Measurements from ENCODE around the gene NTHL1.

The NTHL1 gene

GRCh38 chr16:2093793-2094192 lies 46.2 kb upstream of the NTHL1 start:
- Histone ChIP-seq H3K4me3 (ENCODE audit: low read depth, low read length) (no peak overlapping the region), H3K36me3 (ENCODE audit: control insufficient read depth in 1 of 2, insufficient read depth in 2 of 2, low read length in 2 of 2) (peaks cover 55 to 61% of the 10 kb centered on the region in 2 experiments), H3K14ac (ENCODE audit: low read length) (no peak overlapping the region), H2BK12ac (ENCODE audit: low read length) (no peak overlapping the region), H2AK5ac (ENCODE audit: low read length) (no peak overlapping the region), H4K91ac (ENCODE audit: low read depth, low read length) (no peak overlapping the region), H2BK5ac (ENCODE audit: low read depth, low read length, poor library complexity) (no peak overlapping the region), H3K27ac (ENCODE audit: low read depth, low read length) (no peak overlapping the region), H3K9me3 (ENCODE audit: insufficient read depth, low read depth, low read length) (peaks cover 3% of the 10 kb centered on the region), H3K9ac (ENCODE audit: low read length) (no peak overlapping the region), H3K27me3 (ENCODE audit: insufficient read depth, low read length) (no peaks in the 10 kb centered on the region), H3K4ac (ENCODE audit: low read depth, low read length) (no peak overlapping the region), H4K8ac (ENCODE audit: low read depth, low read length) (no peak overlapping the region), H3K23ac (ENCODE audit: low read length) (no peak overlapping the region), H3K79me1 (ENCODE audit: low read length) (peaks cover 3% of the 10 kb centered on the region), H2BK120ac (ENCODE audit: insufficient read depth, low read length, poor library complexity) (no peak overlapping the region), H3K4me1 (ENCODE audit: control insufficient read depth in 1 of 2, insufficient read depth in 2 of 2, low read length in 2 of 2) (peaks cover 7 to 14% of the 10 kb centered on the region in 2 experiments), H2AFZ (ENCODE audit: insufficient read depth, low read length, poor library complexity) (no peak overlapping the region), H3K79me2 (ENCODE audit: control insufficient read depth, insufficient read depth, low read length, poor library complexity) (no peaks in the 10 kb centered on the region), H3K18ac (ENCODE audit: low read length) (no peak overlapping the region), H3K4me2 (ENCODE audit: low read length) (no peak overlapping the region), H4K12ac (ENCODE audit: low read depth, low read length) (no peak overlapping the region)
- no peak for DNase-seq
- no CpG with 5 or more reads among the region's 15 CpGs for WGBS (ENCODE audit: extremely low coverage, insufficient coverage, insufficient read length)

GRCh38 chr16:2092866-2093265 lies 45.2 kb upstream of the NTHL1 start:
- Histone ChIP-seq H3K79me2 (ENCODE audit: control insufficient read depth, insufficient read depth, low read length, poor library complexity) (no peaks in the 10 kb centered on the region), H3K14ac (ENCODE audit: low read length) (no peak overlapping the region), H2AFZ (ENCODE audit: insufficient read depth, low read length, poor library complexity) (no peak overlapping the region), H2BK5ac (ENCODE audit: low read depth, low read length, poor library complexity) (no peak overlapping the region), H4K91ac (ENCODE audit: low read depth, low read length) (no peak overlapping the region), H3K4me2 (ENCODE audit: low read length) (no peak overlapping the region), H2BK12ac (ENCODE audit: low read length) (no peak overlapping the region), H3K4me1 (ENCODE audit: control insufficient read depth in 1 of 2, insufficient read depth in 2 of 2, low read length in 2 of 2) (peaks cover 7 to 14% of the 10 kb centered on the region in 2 experiments), H4K8ac (ENCODE audit: low read depth, low read length) (no peak overlapping the region), H3K27ac (ENCODE audit: low read depth, low read length) (no peak overlapping the region), H3K36me3 (ENCODE audit: control insufficient read depth in 1 of 2, insufficient read depth in 2 of 2, low read length in 2 of 2) (peaks cover 65 to 70% of the 10 kb centered on the region in 2 experiments), H3K9ac (ENCODE audit: low read length) (no peak overlapping the region), H3K27me3 (ENCODE audit: insufficient read depth, low read length) (no peaks in the 10 kb centered on the region), H2BK120ac (ENCODE audit: insufficient read depth, low read length, poor library complexity) (no peak overlapping the region), H2AK5ac (ENCODE audit: low read length) (no peak overlapping the region), H3K4me3 (ENCODE audit: low read depth, low read length) (no peak overlapping the region), H3K79me1 (ENCODE audit: low read length) (peaks cover 3% of the 10 kb centered on the region), H3K23ac (ENCODE audit: low read length) (no peak overlapping the region), H4K12ac (ENCODE audit: low read depth, low read length) (no peak overlapping the region), H3K18ac (ENCODE audit: low read length) (no peak overlapping the region), H3K4ac (ENCODE audit: low read depth, low read length) (no peak overlapping the region), H3K9me3 (ENCODE audit: insufficient read depth, low read depth, low read length) (peaks cover 3% of the 10 kb centered on the region)
- no peak for DNase-seq
- no CpG with 5 or more reads among the region's 13 CpGs for WGBS (ENCODE audit: extremely low coverage, insufficient coverage, insufficient read length)

DNA sequence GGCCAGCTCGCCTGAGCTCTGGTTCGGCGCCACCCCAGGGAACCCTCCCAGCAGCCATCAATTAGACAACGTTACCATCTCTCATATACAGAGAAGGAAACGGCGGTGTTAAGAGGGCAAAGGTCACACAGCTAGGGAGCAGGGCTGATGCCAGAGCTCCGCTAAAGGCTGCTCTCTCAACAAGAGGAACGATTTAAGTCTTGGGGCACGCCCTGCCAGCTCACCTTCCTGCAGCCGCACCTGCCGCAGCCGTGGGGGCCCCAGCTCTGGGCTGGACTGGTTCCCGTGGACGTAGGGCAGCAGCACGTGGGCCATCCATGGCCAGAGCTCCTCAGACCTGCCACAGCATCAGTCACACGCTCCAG lies 44.6 kb upstream of the NTHL1 start:
- no peaks in the 10 kb centered on the region for H3K79me2 ChIP-seq (ENCODE audit: control insufficient read depth, insufficient read depth, low read length, poor library complexity)
- H4K12ac ChIP-seq (ENCODE audit: low read depth, low read length) = no peak overlapping the region
- no peak overlapping the region for H3K4me2 ChIP-seq (ENCODE audit: low read length)
- H3K4ac ChIP-seq (ENCODE audit: low read depth, low read length) = no peak overlapping the region
- H3K4me1 ChIP-seq (ENCODE audit: control insufficient read depth in 1 of 2, insufficient read depth in 2 of 2, low read length in 2 of 2) = peaks cover 7 to 14% of the 10 kb centered on the region in 2 experiments
- H3K4me3 ChIP-seq (ENCODE audit: low read depth, low read length) = no peak overlapping the region
- H3K79me1 ChIP-seq (ENCODE audit: low read length) = peaks cover 3% of the 10 kb centered on the region
- H2AK5ac ChIP-seq (ENCODE audit: low read length) = no peak overlapping the region
- H3K36me3 ChIP-seq (ENCODE audit: control insufficient read depth in 1 of 2, insufficient read depth in 2 of 2, low read length in 2 of 2) = peaks cover 65 to 71% of the 10 kb centered on the region in 2 experiments
- no peak overlapping the region for H2BK5ac ChIP-seq (ENCODE audit: low read depth, low read length, poor library complexity)
- H2BK120ac ChIP-seq (ENCODE audit: insufficient read depth, low read length, poor library complexity) = no peak overlapping the region
- no peak overlapping the region for H2BK12ac ChIP-seq (ENCODE audit: low read length)
- DNase-seq = no peak
- H3K23ac ChIP-seq (ENCODE audit: low read length) = no peak overlapping the region
- no peak overlapping the region for H4K91ac ChIP-seq (ENCODE audit: low read depth, low read length)
- H4K8ac ChIP-seq (ENCODE audit: low read depth, low read length) = no peak overlapping the region
- H3K27ac ChIP-seq (ENCODE audit: low read depth, low read length) = no peak overlapping the region
- no CpG with 5 or more reads among the region's 16 CpGs for WGBS (ENCODE audit: extremely low coverage, insufficient coverage, insufficient read length)
- no peak overlapping the region for H3K14ac ChIP-seq (ENCODE audit: low read length)
- no peak overlapping the region for H3K18ac ChIP-seq (ENCODE audit: low read length)
- H3K9me3 ChIP-seq (ENCODE audit: insufficient read depth, low read depth, low read length) = peaks cover 3% of the 10 kb centered on the region
- no peak overlapping the region for H3K9ac ChIP-seq (ENCODE audit: low read length)
- H2AFZ ChIP-seq (ENCODE audit: insufficient read depth, low read length, poor library complexity) = no peak overlapping the region
- no peaks in the 10 kb centered on the region for H3K27me3 ChIP-seq (ENCODE audit: insufficient read depth, low read length)

- DNase-seq = no peak
- no CpG with 5 or more reads among the region's 49 CpGs for WGBS (ENCODE audit: extremely low coverage, insufficient coverage, insufficient read length)
Measured at GRCh38 chr16:2091547-2092255, 44.1 kb upstream of the NTHL1 start.

More at GRCh38 chr16:2091547-2092255, 44.1 kb upstream of the NTHL1 start:
- H2AFZ ChIP-seq (ENCODE audit: insufficient read depth, low read length, poor library complexity) = peak overlapping the region; percentile 41
- no peak overlapping the region for H3K4ac ChIP-seq (ENCODE audit: low read depth, low read length)
- H3K18ac ChIP-seq (ENCODE audit: low read length) = peak overlapping the region; percentile 13
- no peak overlapping the region for H2AK5ac ChIP-seq (ENCODE audit: low read length)
- H3K9ac ChIP-seq (ENCODE audit: low read length) = no peak overlapping the region
- H2BK120ac ChIP-seq (ENCODE audit: insufficient read depth, low read length, poor library complexity) = no peak overlapping the region
- peaks cover 3% of the 10 kb centered on the region for H3K79me1 ChIP-seq (ENCODE audit: low read length)
- H3K23ac ChIP-seq (ENCODE audit: low read length) = no peak overlapping the region
- peak overlapping the region; percentile 51 for H4K12ac ChIP-seq (ENCODE audit: low read depth, low read length)
- no peaks in the 10 kb centered on the region for H3K27me3 ChIP-seq (ENCODE audit: insufficient read depth, low read length)
- H2BK5ac ChIP-seq (ENCODE audit: low read depth, low read length, poor library complexity) = no peak overlapping the region
- no peak overlapping the region for H2BK12ac ChIP-seq (ENCODE audit: low read length)
- peak overlapping the region; percentile 38 for H4K91ac ChIP-seq (ENCODE audit: low read depth, low read length)
- peak overlapping the region; percentile 80 for H3K4me2 ChIP-seq (ENCODE audit: low read length)
- peak overlapping the region; percentile 64 for H3K4me3 ChIP-seq (ENCODE audit: low read depth, low read length)
- no peaks in the 10 kb centered on the region for H3K79me2 ChIP-seq (ENCODE audit: control insufficient read depth, insufficient read depth, low read length, poor library complexity)
- H3K27ac ChIP-seq (ENCODE audit: low read depth, low read length) = no peak overlapping the region
- peaks cover 3% of the 10 kb centered on the region for H3K9me3 ChIP-seq (ENCODE audit: insufficient read depth, low read depth, low read length)
- peaks cover 66 to 71% of the 10 kb centered on the region in 2 experiments for H3K36me3 ChIP-seq (ENCODE audit: control insufficient read depth in 1 of 2, insufficient read depth in 2 of 2, low read length in 2 of 2)
- H4K8ac ChIP-seq (ENCODE audit: low read depth, low read length) = peak overlapping the region; percentile 64
- peaks cover 7 to 14% of the 10 kb centered on the region in 2 experiments for H3K4me1 ChIP-seq (ENCODE audit: control insufficient read depth in 1 of 2, insufficient read depth in 2 of 2, low read length in 2 of 2)
- H3K14ac ChIP-seq (ENCODE audit: low read length) = peak overlapping the region; percentile 68

All from trophoblast cell (in vitro differentiated cells and primary cell).